K562 (cell line): ENCODE measurements around the gene RFESD. TPM values are rescaled to one million over a fixed set of nuclear protein-coding genes. Genes with fewer than 3 reads are reported as not detected.

ENCODE experiments used
- ATAC-seq: fragments of 200-7000 bp; cut with Tn5 transposase; 3 replicates; pipeline ENCODE4 v1.9.1; 2020; ENCODE audit warnings: moderate library complexity
- BruUV-seq: library from RNA; stranded (reverse); fragments of 400-500 nt; replicated peaks from 2 replicates; lab custom pipeline; 2021; lab: Mats Ljungman, UMichigan
- CTCF ChIA-PET: fragments of 300-600 bp; formaldehyde crosslinking; extraction: SDS; loops from one replicate; lab custom pipeline; 2021; ENCODE audit warnings: low intra/inter-chr PET ratio; lab: Yijun Ruan, JAX
- POLR2A ChIA-PET: fragments of 300-600, 350-650 bp; sonication (Branson Sonifier 250); formaldehyde crosslinking; extraction: SDS; loops from one replicate; lab custom pipeline; 2021; ENCODE audit warnings: antibody characterized with exemption, inconsistent platforms; lab: Yijun Ruan, JAX
- DNase-seq, 4 experiments: peaks; one replicate each; pipeline versions ENCODE4 v3.0.0 to v3.0.0-alpha.2; 2011 to 2018; ENCODE audit warnings: low spot score in 3 of 4, mixed read lengths in 3 of 4; ENCODE audit errors: extremely low read depth in 1 of 4
- FAIRE-seq: peaks from 2 replicates; lab custom pipeline; 2011; peaks lifted over from hg19 to GRCh38; lab: Jason Lieb, UNC
- H2AFZ ChIP-seq: 2 replicates; pipeline ENCODE4 v1.6.0; 2011; ENCODE audit warnings: low read depth, low read length, control low read depth, inconsistent platforms
- H3K27ac ChIP-seq: fragments of 200-600 bp; 3 replicates; pipeline ENCODE4 v1.8.0; 2011; ENCODE audit warnings: low read depth, mild to moderate bottlenecking, control low read depth, inconsistent platforms, low read length, moderate library complexity, mixed read lengths; ENCODE audit errors: extremely low read depth
- H3K27me3 ChIP-seq, 2 experiments: fragments of 300-600 bp in 1 of 2; 2 replicates in 1 of 2; 3 replicates in 1 of 2; pipeline versions ENCODE4 v1.6.0 to v1.8.0; 2011; ENCODE audit warnings: inconsistent platforms in 2 of 2, low read length in 2 of 2, mild to moderate bottlenecking in 1 of 2, mixed read lengths in 1 of 2, moderate library complexity in 1 of 2; ENCODE audit not compliant: control insufficient read depth in 2 of 2, insufficient read depth in 2 of 2
- H3K36me3 ChIP-seq: fragments of 300-600 bp; 3 replicates; pipeline ENCODE4 v1.8.0; 2011; ENCODE audit warnings: mild to moderate bottlenecking, low read length, inconsistent platforms; ENCODE audit not compliant: control insufficient read depth, insufficient read depth
- H3K4me1 ChIP-seq, 2 experiments: fragments of 200-600 bp in 1 of 2; replicated peaks in 1 of 2; 2 replicates in 1 of 2; 3 replicates in 1 of 2; pipeline versions ENCODE4 v1.5.1 to v1.8.0; 2011; ENCODE audit warnings: inconsistent platforms in 2 of 2, low read length in 2 of 2, mild to moderate bottlenecking in 1 of 2, mixed read lengths in 1 of 2, moderate library complexity in 1 of 2; ENCODE audit not compliant: control insufficient read depth in 2 of 2, insufficient read depth in 2 of 2
- H3K4me2 ChIP-seq: 2 replicates; pipeline ENCODE4 v1.6.1; 2011; ENCODE audit warnings: low read length, control low read depth, inconsistent platforms, mixed read lengths; ENCODE audit not compliant: insufficient read depth
- H3K4me3 ChIP-seq: fragments of 200-600 bp; sonication (generic), shearing (Covaris generic); 2 replicates; pipeline ENCODE4 v1.5.1; 2016; ENCODE audit warnings: control low read depth, inconsistent platforms
- H3K79me2 ChIP-seq: fragments of 200-600 bp; 3 replicates; pipeline ENCODE4 v1.8.0; 2011; ENCODE audit warnings: low read length, inconsistent platforms; ENCODE audit not compliant: control insufficient read depth, insufficient read depth
- H3K9ac ChIP-seq, 2 experiments: 2 replicates each; pipeline versions ENCODE4 v1.6.0 to v1.6.1; 2011; ENCODE audit warnings: low read depth in 2 of 2, low read length in 2 of 2, control low read depth in 1 of 2, inconsistent platforms in 1 of 2, mild to moderate bottlenecking in 1 of 2, mixed read lengths in 1 of 2; ENCODE audit not compliant: insufficient read depth in 1 of 2
- H3K9me1 ChIP-seq: one replicate; pipeline ENCODE4 v1.6.0; 2011; ENCODE audit warnings: inconsistent platforms, mild to moderate bottlenecking, low read length, moderate library complexity; ENCODE audit not compliant: control insufficient read depth, insufficient read depth
- H3K9me3 ChIP-seq: replicated peaks from 2 replicates; pipeline ENCODE4 v1.5.1; 2011; ENCODE audit warnings: low read depth, low read length, inconsistent platforms; ENCODE audit not compliant: control insufficient read depth, insufficient read depth
- H4K20me1 ChIP-seq: replicated peaks from 2 replicates; pipeline ENCODE4 v1.6.1; 2011; ENCODE audit warnings: low read length, inconsistent platforms, mixed read lengths; ENCODE audit not compliant: control insufficient read depth, insufficient read depth
- CEBPG ChIP-seq, 3 experiments: fragments of 200-800 bp in 1 of 3; sonication (Bioruptor generic) in 1 of 3; sonication (generic) in 1 of 3; formaldehyde crosslinking in 1 of 3; IDR thresholded peaks in 2 of 3; conservative IDR thresholded peaks in 1 of 3; 2 replicates each; pipeline versions ENCODE4 v1.6.1 to v1.8.0; 2016 to 2022; ENCODE audit warnings: missing compliant biosample characterization in 2 of 3, missing genetic modification characterization in 2 of 3, mild to moderate bottlenecking in 1 of 3, missing genetic modification reagents in 1 of 3
- KDM1A ChIP-seq, 2 experiments: fragments of 450-650 bp; IDR thresholded peaks; 2 replicates each; pipeline ENCODE4 v1.6.1; 2016; ENCODE audit warnings: mild to moderate bottlenecking in 2 of 2
- SMAD4 ChIP-seq: fragments of 250-450 bp; sonication (Bioruptor Pico); conservative IDR thresholded peaks from 2 replicates; pipeline ENCODE4 v1.8.0; 2021; ENCODE audit warnings: inconsistent platforms, mild to moderate bottlenecking, moderate library complexity
- XRCC4 ChIP-seq: IDR thresholded peaks from one replicate; pipeline ENCODE4 v1.6.1; 2011; ENCODE audit not compliant: insufficient read depth, insufficient read length; ENCODE audit errors: extremely low read depth
- WGBS: fragments of 100-300 bp; shearing (Covaris generic); methylation state at CpG from one replicate; pipeline ENCODE4 v1.1.6; 2016; ENCODE audit warnings: low coverage, mixed read lengths; ENCODE audit not compliant: insufficient coverage; ENCODE audit errors: missing lambda C conversion rate; 5-methylcytosine and 5-hydroxymethylcytosine counted together
- in situ Hi-C: fragments of 300-500 bp; cut with MboI; formaldehyde crosslinking; loops from 4 replicates; pipeline ENCODE4 v1.15.0; 2018; ENCODE audit warnings: inconsistent platforms, mixed read lengths
- intact Hi-C: fragments of 100-400 bp; cut with micrococcal nuclease; formaldehyde crosslinking; loops from 2 replicates; pipeline ENCODE4 v1.14.2; 2022
- polyA plus RNA-seq, 8 experiments: library from polyadenylated mRNA; depleted of rRNA in 4 of 8; stranded (reverse) in 5 of 8; unstranded in 3 of 8; fragments of >200 nt; fragmentation: Nextera tagmentation in 2 of 8; fragmentation: Illumina TruSeq in 1 of 8; extraction: Ambion mirVana in 2 of 8; extraction: Trizol in 1 of 8; gene quantifications; 2 replicates each; pipeline versions ENCODE4 v1.2.1 to v1.2.3, GENCODE V29; 2011 to 2014; ENCODE audit warnings: inconsistent platforms in 1 of 8, missing spikeins in 1 of 8
- total RNA-seq, 7 experiments: library from RNA; depleted of rRNA in 6 of 7; stranded (reverse); fragments of >200 nt in 6 of 7; fragmentation: Illumina TruSeq in 2 of 7; extraction: Trizol in 2 of 7; gene quantifications; 2 replicates each; pipeline versions ENCODE4 v1.2.1 to v1.2.3, GENCODE V29; 2011 to 2021; ENCODE audit warnings: low replicate concordance in 1 of 7
- TF ChIP-seq, protein P1 (sequence below), 2 experiments: fragments of 450-650 bp; IDR thresholded peaks; 2 replicates each; pipeline ENCODE4 v1.6.1; 2016; ENCODE audit warnings: mild to moderate bottlenecking in 2 of 2, borderline replicate concordance in 1 of 2, low read depth in 1 of 2, moderate library complexity in 1 of 2

The RFESD gene
- total and polyA plus RNA-seq, 9 of the 15 experiments (the other 6 are each of a cell fraction or from before 2014, with no cell fraction given) = 62.3 to 600 (median 140) TPM

DNA sequence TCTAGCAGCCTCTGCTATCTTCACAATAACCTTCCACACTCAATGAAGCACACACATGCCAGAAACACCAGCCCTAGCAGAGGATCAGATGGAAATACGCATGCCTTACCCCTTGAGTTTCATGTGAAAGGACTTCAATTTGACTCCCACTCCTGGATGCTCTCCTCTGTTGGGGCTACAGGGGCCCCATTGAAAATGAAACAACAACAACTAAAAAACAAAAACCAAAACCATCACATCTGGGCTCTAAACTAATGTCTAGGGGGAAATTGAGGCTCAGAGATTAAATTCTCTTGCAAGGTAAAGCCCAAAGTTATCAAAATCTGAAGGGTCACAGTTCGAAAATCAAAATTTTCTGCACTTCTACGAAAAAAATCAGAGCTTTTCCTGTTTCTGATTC lies 7.9 kb upstream of the RFESD start:
- FAIRE-seq = no peak
- intact Hi-C loops (no loop called here), in situ Hi-C loops (loop anchor here (5.0 to 25.0 kb wide), 2 partner anchors 209 to 699 kb away; no protein-coding TSS in a partner anchor)
- H3K4me3 ChIP-seq = no peak overlapping the region
- no peak overlapping the region for H3K27ac ChIP-seq
- ChIA-PET POLR2A (no interaction called here), CTCF (no interaction called here)
- DNase-seq = no peak
- H3K27me3 ChIP-seq = no peaks in the 10 kb centered on the region
- peaks cover 0 to 9% of the 10 kb centered on the region in 2 experiments; a peak in 4 of 5 replicates for H3K4me1 ChIP-seq
- H3K9ac ChIP-seq = no peak overlapping the region
- H2AFZ ChIP-seq = no peak overlapping the region
- no peaks in the 10 kb centered on the region for H3K36me3 ChIP-seq
- no peaks in the 10 kb centered on the region for H4K20me1 ChIP-seq
- no peaks in the 10 kb centered on the region for H3K9me3 ChIP-seq
- ATAC-seq = no peak
- H3K4me2 ChIP-seq = no peak overlapping the region
- no peaks in the 10 kb centered on the region for H3K79me2 ChIP-seq
- no peaks in the 10 kb centered on the region for H3K9me1 ChIP-seq
- 18% methylated on average over 3 of the region's 3 CpGs for WGBS
- BruUV-seq = no TSS peak
- TF ChIP-seq KDM1A (IDR thresholded peaks at IDR 0.05) = peak in 1 of 2 experiments; percentile 48; a peak in 1 of 4 replicates
- no peak for TF ChIP-seq XRCC4
- TF ChIP-seq, all 486 proteins: peak for 1

DNA sequence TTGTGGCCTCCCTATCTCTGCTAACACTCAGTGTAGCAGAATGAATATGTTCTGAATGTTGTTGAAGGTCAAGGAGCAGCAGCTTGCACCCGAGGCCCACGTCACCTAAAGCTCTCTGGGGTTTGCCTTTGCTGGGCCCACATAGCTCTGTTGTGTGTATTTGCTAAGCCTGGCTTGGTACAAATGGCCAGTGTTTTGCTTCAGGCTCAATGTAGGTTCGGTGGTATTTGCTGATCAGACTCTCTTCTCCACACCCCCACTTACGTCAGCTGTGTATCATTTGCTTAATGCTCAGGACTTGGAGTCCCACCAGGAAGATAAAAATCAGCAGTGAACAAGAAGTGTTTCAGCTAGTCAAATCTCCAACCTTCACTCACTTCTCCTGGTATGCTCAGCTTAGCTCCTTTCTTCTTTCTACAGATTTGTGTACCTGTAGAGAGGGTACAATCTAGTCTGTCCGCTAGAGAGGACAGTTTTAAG lies 4.8 kb upstream of the RFESD start:
- Histone ChIP-seq H3K27ac (no peak overlapping the region), H3K9me3 (no peaks in the 10 kb centered on the region), H3K4me1 (peaks cover 9 to 11% of the 10 kb centered on the region in 2 experiments), H3K9ac (no peak overlapping the region), H3K9me1 (no peaks in the 10 kb centered on the region), H4K20me1 (no peaks in the 10 kb centered on the region), H3K4me2 (no peak overlapping the region), H2AFZ (peak overlapping the region; percentile 78), H3K4me3 (no peak overlapping the region), H3K79me2 (no peaks in the 10 kb centered on the region), H3K27me3 (no peaks in the 10 kb centered on the region), H3K36me3 (no peaks in the 10 kb centered on the region)
- no TSS peak for BruUV-seq
- POLR2A ChIA-PET = interaction anchor here (0.9 to 1.3 kb wide), 4 partner anchors 10 to 131 kb away, joined by 3 to 4 read pairs (median 3); partner anchors contain the start of gene RHOBTB3
- DNase-seq (peak in 1 of 4 experiments; percentile 29), ATAC-seq (no peak), FAIRE-seq (peak; percentile 57)
- in situ Hi-C loops = loop anchor here (25.0 kb wide), 1 partner anchor 696 kb away; no protein-coding TSS in a partner anchor
- WGBS = 27% methylated on average over 5 of the region's 5 CpGs
- CTCF ChIA-PET = no interaction called here
- intact Hi-C loops = loop anchor here (5.0 to 10.0 kb wide), 3 partner anchors 321 to 696 kb away; partner anchors contain the start of gene ELL2
- 0 out of 2 replicates have a peak, but pooled peaks have one; percentile 7 for TF ChIP-seq CEBPG (CRISPR knock-in tag; IDR thresholded peaks at IDR 0.05)
- TF ChIP-seq CEBPG (tag; conservative IDR thresholded peaks at IDR 0.05 in 1 of 2, IDR thresholded peaks at IDR 0.05 in 1 of 2) = no peak
- no peak for TF ChIP-seq SMAD4 (CRISPR knock-in tag)
- TF ChIP-seq, protein P1, sequence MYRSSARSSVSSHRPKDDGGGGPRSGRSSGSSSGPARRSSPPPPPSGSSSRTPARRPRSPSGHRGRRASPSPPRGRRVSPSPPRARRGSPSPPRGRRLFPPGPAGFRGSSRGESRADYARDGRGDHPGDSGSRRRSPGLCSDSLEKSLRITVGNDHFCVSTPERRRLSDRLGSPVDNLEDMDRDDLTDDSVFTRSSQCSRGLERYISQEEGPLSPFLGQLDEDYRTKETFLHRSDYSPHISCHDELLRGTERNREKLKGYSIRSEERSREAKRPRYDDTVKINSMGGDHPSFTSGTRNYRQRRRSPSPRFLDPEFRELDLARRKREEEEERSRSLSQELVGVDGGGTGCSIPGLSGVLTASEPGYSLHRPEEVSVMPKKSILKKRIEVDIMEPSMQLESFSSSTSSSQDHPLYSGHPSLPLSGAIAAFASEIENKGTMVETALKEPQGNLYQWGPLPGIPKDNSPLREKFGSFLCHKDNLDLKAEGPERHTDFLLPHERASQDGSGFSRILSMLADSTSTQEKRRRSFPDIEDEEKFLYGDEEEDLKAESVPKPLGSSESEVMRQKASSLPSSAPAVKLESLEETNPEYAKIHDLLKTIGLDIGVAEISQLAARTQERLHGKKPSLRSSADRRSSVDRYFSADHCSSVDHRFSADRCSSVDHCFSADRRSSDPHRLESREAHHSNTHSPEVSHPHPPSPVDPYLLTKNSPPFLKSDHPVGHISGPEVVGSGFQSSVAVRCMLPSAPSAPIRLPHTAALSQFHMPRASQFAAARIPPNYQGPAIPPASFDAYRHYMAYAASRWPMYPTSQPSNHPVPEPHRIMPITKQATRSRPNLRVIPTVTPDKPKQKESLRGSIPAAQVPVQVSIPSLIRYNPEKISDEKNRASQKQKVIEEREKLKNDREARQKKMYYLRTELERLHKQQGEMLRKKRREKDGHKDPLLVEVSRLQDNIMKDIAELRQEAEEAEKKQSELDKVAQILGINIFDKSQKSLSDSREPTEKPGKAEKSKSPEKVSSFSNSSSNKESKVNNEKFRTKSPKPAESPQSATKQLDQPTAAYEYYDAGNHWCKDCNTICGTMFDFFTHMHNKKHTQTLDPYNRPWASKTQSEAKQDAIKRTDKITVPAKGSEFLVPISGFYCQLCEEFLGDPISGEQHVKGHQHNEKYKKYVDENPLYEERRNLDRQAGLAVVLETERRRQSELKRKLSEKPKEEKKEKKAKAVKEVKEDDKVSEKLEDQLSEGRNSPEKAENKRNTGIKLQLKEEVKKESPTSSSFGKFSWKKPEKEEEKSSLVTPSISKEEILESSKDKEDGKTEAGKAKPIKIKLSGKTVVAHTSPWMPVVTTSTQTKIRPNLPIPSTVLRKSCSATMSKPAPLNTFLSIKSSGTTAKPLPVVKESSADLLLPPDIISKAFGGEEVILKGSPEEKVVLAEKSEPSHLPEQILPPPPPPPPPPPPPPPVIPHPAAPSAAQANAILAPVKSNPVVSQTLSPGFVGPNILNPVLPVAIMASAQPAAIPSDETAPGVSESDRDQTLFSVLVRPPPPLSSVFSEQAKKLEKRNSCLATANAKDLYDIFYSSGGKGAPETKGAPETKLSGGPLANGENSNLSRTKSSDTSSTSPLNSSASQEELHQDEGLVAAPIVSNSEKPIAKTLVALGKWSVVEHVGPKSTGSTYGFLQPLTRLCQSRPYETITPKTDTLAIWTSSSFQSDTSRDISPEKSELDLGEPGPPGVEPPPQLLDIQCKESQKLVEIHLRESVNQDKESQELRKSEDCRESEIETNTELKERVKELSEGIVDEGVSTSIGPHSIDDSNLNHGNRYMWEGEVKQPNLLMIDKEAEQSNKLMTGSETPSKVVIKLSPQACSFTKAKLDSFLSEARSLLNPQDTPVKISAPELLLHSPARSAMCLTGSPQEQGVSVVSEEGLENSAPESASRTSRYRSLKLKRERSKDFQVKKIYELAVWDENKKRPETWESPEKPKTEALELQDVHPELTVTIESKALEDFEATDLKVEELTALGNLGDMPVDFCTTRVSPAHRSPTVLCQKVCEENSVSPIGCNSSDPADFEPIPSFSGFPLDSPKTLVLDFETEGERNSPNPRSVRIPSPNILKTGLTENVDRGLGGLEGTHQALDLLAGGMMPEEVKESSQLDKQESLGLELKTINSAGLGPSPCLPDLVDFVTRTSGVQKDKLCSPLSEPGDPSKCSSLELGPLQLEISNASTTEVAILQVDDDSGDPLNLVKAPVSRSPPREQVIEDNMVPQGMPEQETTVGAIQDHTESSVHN (IDR thresholded peaks at IDR 0.05; ENCODE audit: borderline replicate concordance in 1 of 2, low read depth in 1 of 2) = no peak
